Activated CD4-positive, alpha-beta T cell treated with anti-CD3 and anti-CD28 coated beads, Interleukin-2, amount 50 U/mL, for 24 hours (primary cell): Measurements from ENCODE around the gene ZNF414.

Experiments used
- DNase-seq, 2 donors: peaks; one replicate each; pipeline ENCODE4 v3.0.0-alpha.2; 2020; ENCODE audit warnings: low read depth in 1 of 2, low spot score in 1 of 2

Gene ZNF414

DNA sequence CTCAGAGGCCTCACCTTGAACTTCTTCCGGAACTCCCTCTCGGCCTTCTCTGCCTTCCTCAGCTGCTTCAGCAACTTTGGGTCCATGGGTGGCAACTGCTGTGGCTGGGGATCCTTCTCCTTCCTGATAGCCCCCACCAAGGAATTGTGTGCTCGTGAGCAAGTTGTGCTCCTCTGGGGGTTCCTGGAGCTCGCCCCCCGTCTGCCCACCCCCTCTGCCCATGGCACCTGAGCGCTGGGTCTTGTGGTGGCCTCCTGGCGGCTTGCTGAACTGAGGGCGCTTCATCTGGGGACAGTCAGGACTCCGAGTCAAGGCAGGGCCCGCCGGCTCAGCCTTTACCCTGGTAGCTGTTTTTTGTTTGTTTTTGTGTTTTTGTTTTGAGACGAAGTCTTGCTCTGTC, 23.1 kb downstream of the ZNF414 start:
- DNase-seq: no peak

DNA sequence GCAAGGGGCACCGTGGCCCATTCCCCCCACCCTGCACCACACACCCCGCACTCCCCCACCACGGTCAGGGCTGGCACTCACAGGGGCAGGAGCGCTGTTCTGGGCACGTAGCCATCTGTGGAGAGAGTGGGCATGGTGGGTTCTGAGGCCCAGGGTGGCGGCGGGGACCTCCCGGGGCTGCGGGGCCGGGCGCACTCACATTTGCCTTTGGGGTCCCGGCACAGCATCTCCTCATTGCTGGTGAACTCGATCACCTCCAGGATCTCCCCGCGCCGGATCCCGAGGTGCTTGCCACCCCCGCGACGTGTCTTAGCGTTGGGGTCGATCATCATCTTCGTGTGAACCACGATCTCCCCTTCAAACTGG, 23.6 kb downstream of the ZNF414 start:
- no peak for DNase-seq

DNA sequence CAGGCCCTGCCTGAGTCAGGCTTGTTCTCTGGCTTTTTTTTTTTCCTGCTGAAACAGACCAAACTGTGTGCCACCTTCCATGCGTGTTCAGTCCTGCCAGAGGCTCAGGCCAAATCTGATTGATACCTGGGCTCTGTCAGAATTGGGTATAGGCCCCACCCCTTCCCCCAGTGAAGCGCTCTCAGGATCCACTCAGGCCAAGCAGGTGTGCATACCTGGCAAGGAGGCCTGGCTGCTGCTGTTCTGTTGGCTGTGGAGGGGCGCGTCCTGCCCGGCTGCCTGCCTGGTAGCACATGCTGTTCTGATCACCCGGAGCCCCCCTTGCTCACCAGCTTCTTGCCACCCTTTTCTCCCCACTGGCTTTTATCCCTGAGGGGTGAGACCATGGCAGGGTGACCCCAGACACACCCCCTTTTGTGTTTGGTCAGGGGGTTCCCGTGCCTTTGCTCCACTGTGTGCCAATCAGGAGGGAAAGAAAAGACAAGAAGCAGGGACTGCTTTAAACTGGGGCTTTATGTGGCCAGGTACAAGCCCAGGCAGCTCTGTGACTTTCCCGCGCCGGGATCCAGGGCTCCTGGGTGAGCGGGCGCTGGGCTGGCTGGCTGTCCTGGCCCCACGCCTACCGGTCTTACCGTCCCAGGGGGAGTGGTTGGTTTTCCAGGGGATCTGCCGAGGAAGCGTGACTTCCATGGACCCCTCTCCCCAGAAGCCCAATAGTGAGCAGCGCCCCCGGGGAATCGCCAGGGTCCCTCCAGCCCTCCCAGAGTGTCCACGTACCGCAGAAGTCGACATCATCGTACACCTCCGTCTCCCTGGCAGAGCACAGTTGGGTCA, 24.2 kb downstream of the ZNF414 start:
- no peak for DNase-seq

DNA sequence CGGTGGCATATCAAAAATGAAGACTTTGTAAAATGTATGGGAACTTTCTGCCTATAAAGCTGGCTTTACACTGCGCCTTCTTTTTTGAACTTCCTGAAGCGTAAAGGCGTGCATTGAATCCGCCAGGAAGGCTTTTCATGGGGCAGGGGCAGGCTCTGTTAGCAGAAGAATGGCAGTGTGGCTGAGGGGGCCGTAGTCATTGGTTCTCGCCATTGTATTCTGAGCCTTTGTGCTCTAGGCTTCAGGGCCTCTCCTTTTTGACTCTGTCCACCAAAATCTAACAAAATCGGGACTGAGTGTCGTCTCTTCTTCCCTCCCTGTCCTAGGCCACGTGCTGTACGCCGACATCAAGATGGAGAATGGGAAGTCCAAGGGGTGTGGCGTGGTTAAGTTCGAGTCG, 25.6 kb downstream of the ZNF414 start:
- DNase-seq: no peak

DNA sequence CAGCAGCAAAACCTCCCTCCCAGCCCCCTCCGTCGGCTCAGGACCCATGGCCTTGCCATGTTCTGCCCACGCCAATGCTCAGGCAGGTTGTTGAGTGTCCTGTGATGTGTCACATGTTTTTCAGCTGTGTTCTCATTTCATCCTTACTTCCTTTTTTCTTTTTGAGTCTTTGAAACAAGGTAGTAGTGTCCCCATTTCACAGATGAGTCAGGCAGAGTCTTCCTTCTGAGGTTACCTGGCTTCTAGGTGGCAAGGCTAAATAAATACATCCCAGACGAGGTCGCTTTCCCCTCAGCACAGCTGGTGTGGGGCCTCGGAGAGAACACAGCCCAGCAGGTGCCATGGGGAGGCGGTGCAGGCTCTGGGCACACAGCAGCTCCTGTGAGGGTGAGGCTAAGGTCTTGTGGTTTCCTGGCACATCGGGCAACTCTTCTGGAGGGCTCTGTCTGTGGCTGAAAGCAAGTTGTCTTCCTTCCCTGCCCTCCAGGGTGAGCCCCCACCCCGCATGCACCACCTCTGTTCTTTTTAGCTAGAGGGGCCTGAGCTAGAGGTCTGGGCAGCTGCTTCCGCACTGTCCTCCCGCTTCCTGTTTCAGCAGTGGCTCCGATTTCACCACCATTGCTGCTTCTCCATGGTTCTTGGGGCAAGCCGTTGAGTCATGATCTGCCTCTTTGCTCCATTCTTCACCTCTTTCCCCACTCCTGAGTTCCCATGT, 26.7 kb downstream of the ZNF414 start:
- no peak for DNase-seq

DNA sequence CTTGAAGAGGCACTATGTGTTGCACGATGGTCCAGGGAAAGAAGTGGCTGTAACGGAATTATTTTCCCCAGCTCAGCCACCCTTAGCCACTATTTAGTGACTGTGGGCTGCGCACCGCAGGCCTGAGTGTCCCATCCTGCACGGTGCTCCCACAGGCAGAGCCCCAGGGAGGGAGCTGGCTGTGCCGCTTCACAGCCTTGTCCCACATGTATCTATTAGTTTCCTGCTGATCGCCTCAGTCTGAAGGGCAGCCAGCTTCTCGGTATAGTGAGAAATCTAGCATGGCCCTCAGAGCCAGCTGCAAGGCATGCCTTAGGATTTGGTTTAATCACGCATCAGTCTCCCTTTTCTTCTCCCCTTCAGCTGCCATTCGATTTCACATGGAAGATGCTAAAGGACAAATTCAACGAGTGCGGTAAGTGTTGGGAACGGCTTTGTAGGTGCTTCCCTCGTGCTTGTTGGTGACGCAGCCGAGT, 27.3 kb downstream of the ZNF414 start:
- DNase-seq: no peak

DNA sequence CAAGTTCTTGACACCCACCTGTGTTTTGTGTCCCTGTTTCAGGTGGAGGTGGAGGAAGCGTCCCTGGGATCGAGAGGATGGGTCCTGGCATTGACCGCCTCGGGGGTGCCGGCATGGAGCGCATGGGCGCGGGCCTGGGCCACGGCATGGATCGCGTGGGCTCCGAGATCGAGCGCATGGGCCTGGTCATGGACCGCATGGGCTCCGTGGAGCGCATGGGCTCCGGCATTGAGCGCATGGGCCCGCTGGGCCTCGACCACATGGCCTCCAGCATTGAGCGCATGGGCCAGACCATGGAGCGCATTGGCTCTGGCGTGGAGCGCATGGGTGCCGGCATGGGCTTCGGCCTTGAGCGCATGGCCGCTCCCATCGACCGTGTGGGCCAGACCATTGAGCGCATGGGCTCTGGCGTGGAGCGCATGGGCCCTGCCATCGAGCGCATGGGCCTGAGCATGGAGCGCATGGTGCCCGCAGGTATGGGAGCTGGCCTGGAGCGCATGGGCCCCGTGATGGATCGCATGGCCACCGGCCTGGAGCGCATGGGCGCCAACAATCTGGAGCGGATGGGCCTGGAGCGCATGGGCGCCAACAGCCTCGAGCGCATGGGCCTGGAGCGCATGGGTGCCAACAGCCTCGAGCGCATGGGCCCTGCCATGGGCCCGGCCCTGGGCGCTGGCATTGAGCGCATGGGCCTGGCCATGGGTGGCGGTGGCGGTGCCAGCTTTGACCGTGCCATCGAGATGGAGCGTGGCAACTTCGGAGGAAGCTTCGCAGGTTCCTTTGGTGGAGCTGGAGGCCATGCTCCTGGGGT, 28.2 kb downstream of the ZNF414 start:
- DNase-seq: no peak

DNA sequence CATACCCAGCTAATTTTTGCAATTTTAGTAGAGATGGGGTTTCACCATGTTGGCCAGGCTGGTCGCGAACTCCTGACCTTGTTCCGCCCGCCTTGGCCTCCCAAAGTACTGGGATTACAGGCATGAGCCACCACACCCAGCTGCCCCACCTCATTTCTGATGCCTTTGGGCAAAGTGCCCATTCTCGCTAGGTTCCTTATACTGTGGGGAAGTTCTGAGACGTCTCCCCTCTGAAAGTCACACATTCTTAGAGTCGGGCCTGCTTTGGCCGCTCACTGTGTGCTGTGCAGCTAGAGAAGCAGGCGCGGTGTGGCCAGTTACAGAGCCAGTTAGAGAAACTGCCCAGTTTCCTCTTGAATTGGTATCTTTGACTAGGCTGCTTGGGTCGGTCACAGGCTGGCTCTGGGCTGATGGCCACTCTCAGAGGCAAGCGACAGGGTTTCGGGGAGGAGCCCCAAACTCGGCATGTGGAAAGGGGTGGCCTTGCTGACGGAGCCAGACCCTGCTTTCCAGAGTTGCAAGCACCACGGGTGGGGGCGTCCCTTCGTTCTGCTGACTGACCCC, 29.6 kb downstream of the ZNF414 start:
- no peak for DNase-seq

DNA sequence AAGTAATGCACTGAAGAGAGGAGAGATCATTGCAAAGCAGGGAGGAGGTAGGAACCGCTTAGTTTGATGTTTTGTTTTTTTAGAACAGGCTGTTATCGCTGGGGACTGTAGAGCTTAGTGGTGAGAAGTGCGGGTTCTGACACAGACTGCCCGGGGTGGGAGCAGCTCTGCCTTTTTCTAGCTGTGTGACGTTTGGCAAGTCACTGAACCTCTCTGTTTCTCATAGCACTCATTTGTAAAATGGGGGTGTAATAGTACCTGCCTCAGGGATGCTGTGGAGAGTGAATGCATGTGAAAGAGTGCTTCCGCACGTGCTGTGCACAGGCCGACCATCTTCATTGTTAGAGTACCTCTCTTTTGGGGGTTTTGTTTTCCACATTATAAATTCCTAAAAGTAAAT, 30.8 kb downstream of the ZNF414 start:
- DNase-seq: no peak

DNA sequence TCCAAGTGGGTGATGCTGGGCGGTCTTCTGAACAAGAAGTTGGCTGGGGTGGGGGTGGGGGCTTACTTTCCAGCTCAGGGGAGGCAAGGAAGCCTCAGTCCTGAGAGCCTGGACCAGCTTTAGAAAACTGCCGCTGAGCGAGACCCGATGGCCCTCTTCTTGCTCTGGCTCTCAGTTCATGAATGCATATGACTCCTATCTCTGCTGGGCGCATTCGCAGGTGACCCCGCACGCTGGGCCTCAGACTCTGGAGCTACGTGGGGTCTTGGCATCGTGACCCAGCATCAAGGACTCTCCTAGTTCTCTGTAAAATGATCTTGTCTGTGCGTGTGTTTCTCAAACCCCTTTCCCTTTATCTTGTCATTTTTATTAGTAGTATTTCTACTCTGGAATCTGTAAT, 31.3 kb downstream of the ZNF414 start:
- DNase-seq: no peak

DNA sequence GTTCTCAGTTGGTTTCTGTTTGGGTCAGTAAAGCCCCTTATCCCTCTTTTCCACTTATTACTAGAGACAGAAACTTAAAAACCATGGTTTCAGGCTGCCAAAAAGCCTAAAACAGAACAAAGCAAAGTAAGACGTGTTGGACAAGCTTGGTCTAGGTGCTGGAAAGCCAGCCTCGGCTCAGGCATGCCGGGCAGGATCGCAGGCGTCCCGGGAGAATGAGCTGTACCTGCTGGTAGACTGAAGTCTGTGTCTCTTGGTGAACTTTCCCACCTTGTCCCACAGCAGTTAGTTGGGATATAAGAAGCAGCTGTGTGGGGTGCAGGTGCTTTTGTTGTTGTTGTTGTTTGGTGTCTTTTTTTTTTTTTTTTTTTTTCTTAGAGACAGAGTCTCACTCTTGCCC, 32.4 kb downstream of the ZNF414 start:
- DNase-seq: no peak

DNA sequence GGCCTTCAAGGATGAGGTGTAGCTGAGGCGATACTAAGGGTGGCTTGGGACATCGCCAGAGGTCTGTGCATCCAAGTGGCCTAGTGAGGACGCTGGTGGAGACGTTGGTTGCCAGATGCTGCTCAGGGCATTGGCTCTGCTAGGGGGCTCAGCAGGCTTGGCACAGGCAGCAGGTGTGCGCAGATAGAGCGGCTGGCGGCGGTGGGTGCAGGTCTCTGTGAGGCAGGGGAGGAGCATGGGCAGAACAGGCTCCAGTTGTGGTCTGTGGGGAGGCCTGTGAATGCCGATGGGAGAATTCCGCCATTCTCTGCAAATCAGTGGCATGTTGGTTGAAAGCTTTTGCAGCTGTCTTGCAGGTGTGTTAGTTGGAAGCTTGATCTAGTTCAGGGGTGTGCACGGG, 32.8 kb downstream of the ZNF414 start:
- no peak for DNase-seq

DNA sequence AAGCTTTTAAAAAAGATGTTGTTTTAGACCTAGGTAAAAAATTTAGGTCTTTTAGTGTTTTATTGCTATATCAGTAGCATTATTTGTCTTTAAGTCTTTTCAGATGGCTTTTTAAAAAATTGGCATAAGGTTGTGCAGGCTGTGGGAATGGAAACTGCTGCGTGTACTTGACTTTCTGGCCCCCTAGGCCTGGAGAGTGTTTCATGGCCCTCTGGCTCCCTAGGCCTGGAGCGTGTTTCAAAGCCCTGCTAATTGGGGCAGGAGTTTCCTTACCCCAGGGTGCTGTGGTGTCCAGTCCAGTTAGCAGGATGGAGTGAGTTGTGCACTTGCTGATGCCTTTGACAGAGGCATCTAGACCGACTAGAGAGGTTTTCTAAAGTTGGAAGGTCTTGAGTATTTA, 35.4 kb downstream of the ZNF414 start:
- no peak for DNase-seq

DNA sequence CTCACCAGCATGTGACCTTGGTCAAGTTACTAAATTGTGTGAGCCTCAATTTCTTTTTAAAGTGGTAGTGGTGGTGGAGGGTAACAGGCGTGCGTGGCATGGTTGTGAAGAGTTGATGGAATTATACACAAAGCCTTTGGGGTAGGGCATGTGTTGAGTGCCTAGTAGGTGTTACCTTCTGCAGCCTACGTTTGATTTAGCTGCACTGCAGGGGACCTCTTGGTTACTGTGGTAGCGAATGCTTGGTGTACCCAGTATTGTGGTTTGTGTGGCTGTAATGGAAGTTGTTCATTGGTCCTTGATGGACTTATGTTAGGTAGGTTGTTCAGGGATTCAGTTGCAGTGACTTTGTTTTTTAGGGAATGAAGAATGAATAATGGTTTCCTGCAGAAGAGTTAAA, 36.1 kb downstream of the ZNF414 start:
- no peak for DNase-seq

DNA sequence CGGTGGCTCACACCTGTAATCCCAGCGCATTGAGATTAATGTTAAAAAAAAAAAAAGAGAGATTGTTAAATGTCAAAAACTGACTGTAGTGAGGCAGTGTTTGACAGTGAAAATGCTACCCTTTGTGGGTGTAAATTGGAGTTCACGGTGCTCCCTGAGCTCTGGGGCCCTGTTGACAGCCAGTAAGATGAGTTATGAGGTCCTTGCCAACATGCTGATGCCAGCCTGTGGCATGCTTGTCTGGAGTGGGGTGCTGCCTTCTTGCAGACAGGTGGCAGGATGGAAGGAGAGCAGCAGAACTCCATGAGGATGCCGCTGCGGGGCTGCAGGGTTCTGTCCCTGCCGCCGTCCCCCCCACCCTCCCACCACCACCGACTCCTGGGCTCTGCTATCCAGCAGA, 37.4 kb downstream of the ZNF414 start:
- DNase-seq: no peak

DNA sequence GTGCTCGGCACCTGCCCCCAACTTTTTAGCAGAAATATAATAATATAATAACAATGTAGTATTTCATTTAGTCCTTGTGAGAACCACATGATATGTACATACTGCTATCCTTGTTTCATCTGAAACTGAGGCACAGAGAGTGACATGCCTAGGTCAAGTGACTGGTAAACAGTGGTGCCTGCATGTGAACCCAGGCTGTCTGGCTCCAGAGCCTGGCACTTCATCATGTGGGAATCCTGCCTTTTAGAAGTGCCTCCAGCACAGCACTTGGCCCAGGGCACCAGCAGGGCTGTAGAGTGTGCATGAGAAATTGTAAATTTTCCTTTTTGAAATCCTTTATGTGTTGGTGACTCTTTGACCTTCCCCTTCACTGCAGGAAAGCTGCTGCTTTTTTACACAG, 39.0 kb downstream of the ZNF414 start:
- DNase-seq: no peak

DNA sequence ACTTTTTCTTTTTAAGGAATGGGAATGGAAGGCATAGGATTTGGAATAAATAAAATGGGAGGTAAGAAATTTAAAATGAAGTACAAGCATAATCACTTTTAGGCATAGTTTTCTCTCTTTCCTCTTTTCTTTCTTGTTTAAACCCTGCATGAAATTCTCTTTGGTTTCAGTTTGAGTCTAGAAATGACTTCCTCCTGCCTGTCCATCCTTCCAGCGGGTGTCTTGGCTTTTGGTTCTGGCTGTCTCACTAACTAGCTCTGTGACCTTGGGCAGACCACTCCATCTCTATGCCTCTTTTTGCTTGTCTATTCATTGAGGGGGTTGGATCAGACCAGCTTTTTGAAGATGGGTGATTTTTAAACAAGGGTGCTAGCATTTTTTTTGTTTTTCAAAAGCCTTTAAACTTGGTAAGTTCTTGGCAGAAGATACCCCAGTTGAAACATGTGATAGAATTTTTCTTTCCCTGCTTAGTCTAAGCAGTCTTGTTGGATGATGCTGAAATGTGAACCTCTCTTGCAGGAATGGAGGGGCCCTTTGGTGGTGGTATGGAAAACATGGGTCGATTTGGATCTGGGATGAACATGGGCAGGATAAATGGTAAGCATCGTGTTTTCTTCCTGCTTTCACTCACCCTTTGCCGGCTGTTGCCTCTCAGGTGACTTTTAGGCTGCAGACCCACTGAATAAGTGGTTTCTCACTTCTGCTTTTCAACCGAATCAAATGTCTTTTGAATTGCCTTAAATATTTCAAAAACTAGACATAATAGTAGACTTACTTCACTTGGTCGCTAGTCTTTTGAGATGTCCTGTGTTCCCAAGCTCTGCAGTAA, 40.1 kb downstream of the ZNF414 start:
- no peak for DNase-seq

DNA sequence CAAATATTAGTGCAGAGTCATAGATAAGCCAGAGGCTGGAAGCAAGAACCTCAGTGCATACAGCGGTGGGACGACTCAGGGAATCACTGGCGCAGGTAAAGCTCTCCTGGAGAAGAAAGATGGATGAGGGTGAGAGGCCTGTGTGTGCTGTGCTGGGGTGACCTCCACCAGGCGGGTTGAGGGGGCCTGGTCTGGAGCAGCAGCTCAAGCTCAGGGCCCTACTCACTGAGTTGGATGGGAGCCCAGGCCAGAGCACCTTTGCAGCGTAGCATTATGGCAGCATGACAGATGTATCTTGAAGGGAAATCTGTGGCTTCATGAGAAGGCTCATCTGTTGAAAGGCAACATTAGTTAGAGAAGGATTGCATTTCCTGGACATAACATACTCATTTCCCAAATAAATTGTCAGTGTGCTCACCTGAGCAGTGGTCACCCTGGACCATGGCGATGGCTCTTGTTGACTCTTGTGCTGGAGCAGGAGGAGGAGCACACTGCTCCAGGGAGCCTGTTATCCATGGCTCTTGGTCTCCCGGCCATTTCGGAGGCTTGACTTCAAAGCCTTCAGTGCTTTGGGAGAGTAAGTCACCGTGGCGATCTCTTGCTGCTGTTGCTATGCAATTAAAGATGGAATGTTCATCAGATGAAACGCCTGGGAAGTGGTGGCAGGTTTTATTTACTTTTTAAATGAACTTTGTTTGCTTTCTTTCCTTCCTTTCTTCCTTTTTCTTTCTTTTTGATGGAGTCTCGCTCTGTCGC, 44.2 kb downstream of the ZNF414 start:
- DNase-seq: no peak

DNA sequence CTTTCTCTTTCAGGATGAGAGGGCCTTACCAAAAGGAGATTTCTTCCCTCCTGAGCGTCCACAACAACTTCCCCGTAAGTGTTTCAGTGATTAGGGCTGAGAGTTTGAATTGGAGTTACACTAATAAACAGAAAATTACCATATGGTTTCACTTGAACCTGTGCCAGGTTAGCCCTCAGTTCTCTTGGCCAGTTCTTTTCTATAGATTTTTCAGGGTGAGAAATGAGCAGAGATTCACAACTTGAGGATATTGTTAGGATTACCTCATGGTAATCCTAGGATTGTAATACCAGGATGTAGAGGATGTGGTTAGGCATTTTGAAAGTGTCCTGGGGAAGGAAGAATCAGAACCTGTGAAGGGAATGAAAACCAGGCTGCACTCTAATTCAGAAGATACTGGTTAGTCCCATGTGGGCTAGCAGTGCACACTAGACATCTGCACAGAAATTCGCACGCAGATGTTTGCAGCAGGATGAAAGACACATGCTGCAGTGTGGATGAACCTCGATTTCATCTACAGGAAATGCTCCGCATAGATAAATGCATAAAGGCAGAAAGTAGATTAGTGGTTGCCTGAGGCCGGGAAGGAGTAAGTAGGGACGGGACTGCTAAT, 45.1 kb downstream of the ZNF414 start:
- DNase-seq: no peak

DNA sequence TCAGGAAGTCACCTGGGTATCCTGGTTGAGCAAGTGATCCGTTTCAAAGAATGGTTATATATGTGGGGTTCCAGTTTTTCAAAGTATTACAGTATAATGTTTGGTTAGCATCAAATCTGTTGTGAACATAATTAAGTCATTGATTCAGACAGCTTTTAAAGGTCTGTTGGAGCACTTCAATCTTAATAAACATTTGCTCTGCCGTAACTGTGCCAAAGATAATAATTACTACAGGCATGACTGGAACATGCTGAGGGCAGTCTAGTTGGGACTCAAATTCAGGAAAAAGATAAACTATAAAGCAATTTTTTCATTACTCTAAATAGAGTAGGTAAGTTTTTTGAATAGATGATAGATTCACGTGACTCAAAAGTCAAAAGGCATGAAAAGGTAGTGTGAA, 45.8 kb downstream of the ZNF414 start:
- DNase-seq: no peak
